Smooth muscle cell (in vitro differentiated cells): ENCODE data around the gene E2F4. TPM values are rescaled to one million over a fixed set of nuclear protein-coding genes. Genes with fewer than 3 reads are reported as not detected.
A peak's percentile ranks its signal among the peaks of the same experiment; 100 is the strongest.

ENCODE experiments used
- DNase-seq: peaks from one replicate; lab custom pipeline; 2025; ENCODE audit not compliant: unreplicated experiment; lab: John Stamatoyannopoulos, UW
- H2AFZ ChIP-seq: fragments of 200-600 bp; sonication (generic); 2 replicates; pipeline ENCODE4 v1.6.0; 2016; ENCODE audit warnings: antibody characterized with exemption, low read depth, mild to moderate bottlenecking
- H3F3A ChIP-seq: fragments of 200-600 bp; sonication (generic); 2 replicates; pipeline ENCODE4 v1.6.0; 2017; ENCODE audit warnings: antibody characterized with exemption, low read depth
- H3K27ac ChIP-seq: fragments of 200-600 bp; sonication (generic); 2 replicates; pipeline ENCODE4 v1.5.1; 2016; ENCODE audit warnings: low read depth, mild to moderate bottlenecking
- H3K27me3 ChIP-seq: fragments of 200-600 bp; sonication (generic); 2 replicates; pipeline ENCODE4 v1.6.1; 2016; ENCODE audit warnings: low read depth, mild to moderate bottlenecking
- H3K36me3 ChIP-seq: fragments of 200-600 bp; sonication (generic); 2 replicates; pipeline ENCODE4 v1.5.1; 2016; ENCODE audit warnings: low read depth
- H3K4me1 ChIP-seq: fragments of 200-600 bp; sonication (generic); 2 replicates; pipeline ENCODE4 v1.5.1; 2016; ENCODE audit warnings: low read depth
- H3K4me2 ChIP-seq: fragments of 200-600 bp; sonication (generic); 2 replicates; pipeline ENCODE4 v1.6.0; 2016; ENCODE audit warnings: mild to moderate bottlenecking
- H3K4me3 ChIP-seq: fragments of 200-600 bp; sonication (generic); 2 replicates; pipeline ENCODE4 v1.5.1; 2016; ENCODE audit warnings: mild to moderate bottlenecking
- H3K79me2 ChIP-seq: fragments of 200-600 bp; sonication (generic); 2 replicates; pipeline ENCODE4 v1.6.0; 2016; ENCODE audit warnings: low read depth, mild to moderate bottlenecking
- H3K9ac ChIP-seq: fragments of 200-600 bp; sonication (generic); 2 replicates; pipeline ENCODE4 v1.6.0; 2016; ENCODE audit warnings: low read depth
- H3K9me3 ChIP-seq: fragments of 200-600 bp; sonication (generic); replicated peaks from 2 replicates; pipeline ENCODE4 v1.5.1; 2016; ENCODE audit warnings: low read depth
- H4K20me1 ChIP-seq: fragments of 200-600 bp; sonication (generic); 2 replicates; pipeline ENCODE4 v1.6.0; 2016; ENCODE audit warnings: low read depth
- CTCF ChIP-seq: fragments of 200-600 bp; sonication (generic); IDR thresholded peaks from 2 replicates; pipeline ENCODE4 v1.5.1; 2017; ENCODE audit warnings: borderline replicate concordance, mild to moderate bottlenecking, antibody characterized with exemption; ENCODE audit not compliant: insufficient read depth, poor library complexity, severe bottlenecking
- WGBS: methylation state at CpG from one replicate; pipeline ENCODE4 v1.1.7; 2016; ENCODE audit warnings: low lambda C conversion rate; 5-methylcytosine and 5-hydroxymethylcytosine counted together
- polyA plus RNA-seq: library from polyadenylated mRNA; unstranded; fragments of >200 nt; fragmentation: Nextera tagmentation; extraction: Ambion mirVana; gene quantifications from 2 replicates; pipeline ENCODE4 v1.2.1, GENCODE V29; 2016
- total RNA-seq: library from RNA; depleted of rRNA; stranded (reverse); fragments of >200 nt; gene quantifications from 2 replicates; pipeline ENCODE4 v1.2.3, GENCODE V29; 2014

Gene E2F4
- total and polyA plus RNA-seq, 2 experiments from 2014 or later, result 49.9 to 53.8 TPM

GRCh38 chr16:67183627-67184452 lies 8.1 kb upstream of the E2F4 start, which contains the start of gene MATCAP1:
Gene MATCAP1, minus strand, starts transcription at chr16:67183963. Its CDS starts 3,353 bp downstream, at chr16:67180610.
- peak within 1 kb of the TSS; percentile 90 for H3K4me2 ChIP-seq
- H2AFZ ChIP-seq, result peak within 1 kb of the TSS; percentile 43
- H3K27me3 ChIP-seq, result no peaks in the 10 kb centered on the region
- H3F3A ChIP-seq, result no peaks in the 10 kb centered on the region
- H3K4me3 ChIP-seq, result peak within 1 kb of the TSS; percentile 63
- DNase-seq, result peak; percentile 94
- peaks cover 13% of the 10 kb centered on the region for H3K4me1 ChIP-seq
- no peaks in the 10 kb centered on the region for H3K36me3 ChIP-seq
- peaks cover 24% of the 10 kb centered on the region for H4K20me1 ChIP-seq
- peak within 1 kb of the TSS; percentile 94 for H3K27ac ChIP-seq
- H3K9ac ChIP-seq, result peak within 1 kb of the TSS; percentile 96
- TF ChIP-seq CTCF, result no peak
- H3K9me3 ChIP-seq, result no peaks in the 10 kb centered on the region
- under 1% methylated on average over 63 of the region's 77 CpGs for WGBS
- H3K79me2 ChIP-seq, result peaks cover 10% of the 10 kb centered on the region

- Histone ChIP-seq H3K4me1 (peaks cover 13% of the 10 kb centered on the region), H2AFZ (no peak overlapping the region), H3K4me3 (peak overlapping the region; percentile 63), H4K20me1 (peaks cover 18% of the 10 kb centered on the region), H3K36me3 (no peaks in the 10 kb centered on the region), H3F3A (no peaks in the 10 kb centered on the region), H3K4me2 (peak overlapping the region; percentile 90), H3K9me3 (no peaks in the 10 kb centered on the region), H3K79me2 (peaks cover 10% of the 10 kb centered on the region), H3K9ac (no peak overlapping the region), H3K27me3 (no peaks in the 10 kb centered on the region), H3K27ac (peak overlapping the region; percentile 94)
- TF ChIP-seq CTCF, result no peak
- DNase-seq, result no peak
- WGBS, result 12% methylated on average over 43 of the region's 59 CpGs
These were observed 7.4 kb upstream of the E2F4 start for GRCh38 chr16:67184453-67184994.

- Histone ChIP-seq H3K4me2 (peak overlapping the region; percentile 90), H4K20me1 (peaks cover 12% of the 10 kb centered on the region)
- 25% methylated on average over 43 of the region's 43 CpGs for WGBS
These were observed 6.8 kb upstream of the E2F4 start for GRCh38 chr16:67184995-67185650.

More at GRCh38 chr16:67184995-67185650, 6.8 kb upstream of the E2F4 start:
- Histone ChIP-seq H3K27ac (no peak overlapping the region), H2AFZ (no peak overlapping the region), H3K36me3 (no peaks in the 10 kb centered on the region), H3K27me3 (no peaks in the 10 kb centered on the region), H3K4me1 (peaks cover 13% of the 10 kb centered on the region), H3K79me2 (peaks cover 10% of the 10 kb centered on the region), H3K9ac (no peak overlapping the region), H3F3A (no peaks in the 10 kb centered on the region), H3K4me3 (peak overlapping the region; percentile 63), H3K9me3 (no peaks in the 10 kb centered on the region)
- DNase-seq, result peak; percentile 78
- peak; percentile 80 for TF ChIP-seq CTCF
